PFSK-1 (cell line): ENCODE results near the gene GBP2.

Experiments used
- FOXP2 ChIP-seq: optimal IDR thresholded peaks from 2 replicates; pipeline ENCODE3; 2011; ENCODE audit warnings: borderline replicate concordance, control low read depth, inconsistent platforms; ENCODE audit not compliant: insufficient read depth; ENCODE audit errors: extremely low read length, extremely low read depth
- TF ChIP-seq, protein P1 (sequence below), 2 experiments: IDR thresholded peaks; 2 replicates each; pipeline versions ENCODE4 v1.6.1 to v1.8.0; 2011 to 2012; ENCODE audit warnings: low read depth in 2 of 2, low read length in 2 of 2, control low read depth in 1 of 2, inconsistent platforms in 1 of 2, mild to moderate bottlenecking in 1 of 2, moderate library complexity in 1 of 2; ENCODE audit not compliant: insufficient read depth in 1 of 2

DNA sequence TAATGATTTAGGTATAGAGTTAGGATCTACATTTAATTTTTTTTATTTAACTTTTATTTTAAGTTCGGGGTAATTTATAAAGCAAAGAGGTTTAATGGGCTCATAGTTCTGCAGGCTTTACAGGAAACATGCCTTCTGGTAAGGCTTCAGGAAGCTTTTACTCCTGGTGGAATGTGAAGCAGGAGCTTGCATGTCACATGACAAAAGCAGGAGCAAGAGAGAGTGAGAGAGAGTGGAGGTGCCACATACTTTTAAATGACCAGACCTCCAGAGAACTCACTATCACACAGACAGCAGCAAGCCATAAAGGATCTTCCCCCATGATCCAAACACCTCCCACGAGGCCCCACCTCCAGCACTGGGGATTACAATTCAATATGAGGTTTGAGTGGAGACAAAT lies 17.6 kb upstream of the GBP2 start:
- no peak for TF ChIP-seq FOXP2
- TF ChIP-seq, protein P1, sequence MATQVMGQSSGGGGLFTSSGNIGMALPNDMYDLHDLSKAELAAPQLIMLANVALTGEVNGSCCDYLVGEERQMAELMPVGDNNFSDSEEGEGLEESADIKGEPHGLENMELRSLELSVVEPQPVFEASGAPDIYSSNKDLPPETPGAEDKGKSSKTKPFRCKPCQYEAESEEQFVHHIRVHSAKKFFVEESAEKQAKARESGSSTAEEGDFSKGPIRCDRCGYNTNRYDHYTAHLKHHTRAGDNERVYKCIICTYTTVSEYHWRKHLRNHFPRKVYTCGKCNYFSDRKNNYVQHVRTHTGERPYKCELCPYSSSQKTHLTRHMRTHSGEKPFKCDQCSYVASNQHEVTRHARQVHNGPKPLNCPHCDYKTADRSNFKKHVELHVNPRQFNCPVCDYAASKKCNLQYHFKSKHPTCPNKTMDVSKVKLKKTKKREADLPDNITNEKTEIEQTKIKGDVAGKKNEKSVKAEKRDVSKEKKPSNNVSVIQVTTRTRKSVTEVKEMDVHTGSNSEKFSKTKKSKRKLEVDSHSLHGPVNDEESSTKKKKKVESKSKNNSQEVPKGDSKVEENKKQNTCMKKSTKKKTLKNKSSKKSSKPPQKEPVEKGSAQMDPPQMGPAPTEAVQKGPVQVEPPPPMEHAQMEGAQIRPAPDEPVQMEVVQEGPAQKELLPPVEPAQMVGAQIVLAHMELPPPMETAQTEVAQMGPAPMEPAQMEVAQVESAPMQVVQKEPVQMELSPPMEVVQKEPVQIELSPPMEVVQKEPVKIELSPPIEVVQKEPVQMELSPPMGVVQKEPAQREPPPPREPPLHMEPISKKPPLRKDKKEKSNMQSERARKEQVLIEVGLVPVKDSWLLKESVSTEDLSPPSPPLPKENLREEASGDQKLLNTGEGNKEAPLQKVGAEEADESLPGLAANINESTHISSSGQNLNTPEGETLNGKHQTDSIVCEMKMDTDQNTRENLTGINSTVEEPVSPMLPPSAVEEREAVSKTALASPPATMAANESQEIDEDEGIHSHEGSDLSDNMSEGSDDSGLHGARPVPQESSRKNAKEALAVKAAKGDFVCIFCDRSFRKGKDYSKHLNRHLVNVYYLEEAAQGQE (IDR thresholded peaks at IDR 0.05; ENCODE audit: insufficient read depth in 1 of 2, low read depth in 2 of 2, low read length in 2 of 2) = no peak
